HG02884 (cell line): ENCODE data around the gene KCTD5.
"Not testable (repeated sequence)": the region's sequence is repeated elsewhere in the genome, so short reads cannot be mapped to it uniquely, and the experiment has no call there.

ENCODE experiments used
- ATAC-seq: cut with Tn5 transposase; IDR thresholded peaks from one replicate; pipeline ENCODE4 v1.9.1; 2021; ENCODE audit warnings: mild to moderate bottlenecking, moderate library complexity; ENCODE audit not compliant: unreplicated experiment

Gene KCTD5

GRCh38 chr16:2682209-2683021 is at the start of gene KCTD5:
Gene KCTD5, plus strand, starts transcription at chr16:2682523. Its CDS starts 26 bp downstream, at chr16:2682549.
- no peak for ATAC-seq

- ATAC-seq = not testable (repeated sequence)
Measured at GRCh38 chr16:2639071-2639721, 43.1 kb upstream of the KCTD5 start.

GRCh38 chr16:2639722-2640072 is 42.6 kb upstream of the KCTD5 start:
- not testable (repeated sequence) for ATAC-seq

- ATAC-seq = not testable (repeated sequence)
Measured at GRCh38 chr16:2642561-2642960, 39.8 kb upstream of the KCTD5 start.

GRCh38 chr16:2644754-2645453 is 37.4 kb upstream of the KCTD5 start:
- ATAC-seq = not testable (repeated sequence)

- ATAC-seq = not testable (repeated sequence)
Measured at GRCh38 chr16:2651268-2651871, 31.0 kb upstream of the KCTD5 start.

GRCh38 chr16:2653915-2654314 is 28.4 kb upstream of the KCTD5 start:
- ATAC-seq = not testable (repeated sequence)

- not testable (repeated sequence) for ATAC-seq
Measured at GRCh38 chr16:2654949-2655348, 27.4 kb upstream of the KCTD5 start.

- ATAC-seq = no peak
Measured at GRCh38 chr16:2656985-2657384, 25.3 kb upstream of the KCTD5 start.

GRCh38 chr16:2657803-2658202 is 24.5 kb upstream of the KCTD5 start:
- not testable (repeated sequence) for ATAC-seq

GRCh38 chr16:2659560-2659959 is 22.8 kb upstream of the KCTD5 start:
- not testable (repeated sequence) for ATAC-seq

GRCh38 chr16:2660014-2660662 is 22.2 kb upstream of the KCTD5 start:
- ATAC-seq = not testable (repeated sequence)

GRCh38 chr16:2660755-2661373 is 21.5 kb upstream of the KCTD5 start:
- ATAC-seq = not testable (repeated sequence)

- ATAC-seq = no peak
Measured at GRCh38 chr16:2663553-2664546, 18.5 kb upstream of the KCTD5 start.

GRCh38 chr16:2664574-2664982 is 17.7 kb upstream of the KCTD5 start:
- no peak for ATAC-seq

- not testable (repeated sequence) for ATAC-seq
Measured at GRCh38 chr16:2666671-2667070, 15.7 kb upstream of the KCTD5 start.

GRCh38 chr16:2669587-2669986 is 12.7 kb upstream of the KCTD5 start:
- ATAC-seq = not testable (repeated sequence)

GRCh38 chr16:2670017-2670416 is 12.3 kb upstream of the KCTD5 start:
- ATAC-seq = not testable (repeated sequence)

- ATAC-seq = not testable (repeated sequence)
Measured at GRCh38 chr16:2671193-2671592, 11.1 kb upstream of the KCTD5 start.
